Endothelial cell of coronary artery (primary cell): ENCODE measurements around the gene RGS1. TPM values are rescaled to one million over a fixed set of nuclear protein-coding genes. Genes with fewer than 3 reads are reported as not detected.

ENCODE experiments used
- total RNA-seq: library from RNA; depleted of rRNA; stranded (reverse); fragments of >200 nt; gene quantifications from 2 replicates; pipeline ENCODE4 v1.2.3, GENCODE V29; 2014

The RGS1 gene, protein sequence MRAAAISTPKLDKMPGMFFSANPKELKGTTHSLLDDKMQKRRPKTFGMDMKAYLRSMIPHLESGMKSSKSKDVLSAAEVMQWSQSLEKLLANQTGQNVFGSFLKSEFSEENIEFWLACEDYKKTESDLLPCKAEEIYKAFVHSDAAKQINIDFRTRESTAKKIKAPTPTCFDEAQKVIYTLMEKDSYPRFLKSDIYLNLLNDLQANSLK
- not detected in 2 replicates for total RNA-seq

DNA sequence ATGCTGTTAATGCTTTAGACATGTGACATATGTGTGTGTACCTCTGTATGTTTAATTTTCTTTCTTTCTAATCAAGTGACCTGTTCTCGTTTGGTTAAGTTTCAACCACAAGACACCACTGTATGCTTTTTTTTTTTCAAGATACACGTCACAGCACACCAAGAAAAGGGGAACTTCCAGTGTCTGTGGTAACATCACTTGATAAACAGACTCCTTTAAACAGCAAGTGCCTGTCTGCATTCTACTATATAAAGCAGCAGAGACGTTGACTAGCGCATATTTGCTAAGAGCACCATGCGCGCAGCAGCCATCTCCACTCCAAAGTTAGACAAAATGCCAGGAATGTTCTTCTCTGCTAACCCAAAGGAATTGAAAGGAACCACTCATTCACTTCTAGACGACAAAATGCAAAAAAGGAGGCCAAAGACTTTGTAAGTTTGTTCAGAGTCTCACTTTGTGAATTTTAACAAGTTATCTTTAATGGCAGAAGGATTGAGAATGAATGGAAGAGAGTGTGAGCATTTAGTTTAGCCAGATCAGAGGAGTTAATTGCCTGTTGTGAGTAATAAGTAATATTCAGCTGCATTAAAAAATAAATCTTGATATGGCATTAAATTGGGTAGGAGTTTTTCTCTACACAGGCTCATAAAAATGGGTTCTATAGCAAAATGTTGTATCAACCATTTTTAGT is at the start of gene RGS1:
Gene RGS1, plus strand, starts transcription at position 275 of the 691 bp plus-strand sequence. Its CDS starts 20 bp downstream, at position 295.

Other genes starting within 250 kb of the RGS1 start
- not detected in 2 replicates for gene RGS13, start 60.4 kb downstream of the RGS1 start, total RNA-seq
- 7.0 and 7.7 TPM in 2 replicates for gene RGS2, start 233.3 kb downstream of the RGS1 start, total RNA-seq